ENCODE data around the gene LMBR1L.

Gene LMBR1L

DNA sequence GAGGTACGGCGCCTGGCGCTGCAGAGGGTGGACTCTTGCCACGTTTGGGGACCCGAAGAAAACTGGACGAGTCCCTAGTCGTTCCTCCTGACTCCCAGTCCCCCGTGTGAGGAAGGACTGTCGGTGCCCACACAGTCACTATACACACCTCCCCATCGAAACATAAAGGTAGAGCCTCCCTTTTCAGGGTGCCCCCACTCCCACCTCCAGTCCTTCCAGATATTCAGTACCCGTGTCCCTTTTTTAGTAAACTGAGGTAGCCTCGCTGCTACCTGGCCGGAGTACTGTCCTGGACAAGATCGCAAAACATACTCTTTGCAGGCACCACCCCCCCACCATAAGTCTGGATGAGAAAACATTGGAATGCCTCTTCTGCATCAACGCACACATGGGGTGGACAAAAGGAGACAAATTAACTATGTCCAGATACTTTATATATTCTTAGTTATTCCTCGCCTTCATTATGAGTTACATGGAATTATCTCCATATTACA, 49.4 kb downstream of the LMBR1L start:
- TF ChIP-seq, protein P1, sequence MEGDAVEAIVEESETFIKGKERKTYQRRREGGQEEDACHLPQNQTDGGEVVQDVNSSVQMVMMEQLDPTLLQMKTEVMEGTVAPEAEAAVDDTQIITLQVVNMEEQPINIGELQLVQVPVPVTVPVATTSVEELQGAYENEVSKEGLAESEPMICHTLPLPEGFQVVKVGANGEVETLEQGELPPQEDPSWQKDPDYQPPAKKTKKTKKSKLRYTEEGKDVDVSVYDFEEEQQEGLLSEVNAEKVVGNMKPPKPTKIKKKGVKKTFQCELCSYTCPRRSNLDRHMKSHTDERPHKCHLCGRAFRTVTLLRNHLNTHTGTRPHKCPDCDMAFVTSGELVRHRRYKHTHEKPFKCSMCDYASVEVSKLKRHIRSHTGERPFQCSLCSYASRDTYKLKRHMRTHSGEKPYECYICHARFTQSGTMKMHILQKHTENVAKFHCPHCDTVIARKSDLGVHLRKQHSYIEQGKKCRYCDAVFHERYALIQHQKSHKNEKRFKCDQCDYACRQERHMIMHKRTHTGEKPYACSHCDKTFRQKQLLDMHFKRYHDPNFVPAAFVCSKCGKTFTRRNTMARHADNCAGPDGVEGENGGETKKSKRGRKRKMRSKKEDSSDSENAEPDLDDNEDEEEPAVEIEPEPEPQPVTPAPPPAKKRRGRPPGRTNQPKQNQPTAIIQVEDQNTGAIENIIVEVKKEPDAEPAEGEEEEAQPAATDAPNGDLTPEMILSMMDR (IDR thresholded peaks at IDR 0.05; ENCODE audit: low read depth, low read length), result no peak
- H3K4me3 ChIP-seq (ENCODE audit: low read depth, low read length), result peak overlapping the region; percentile 93

DNA sequence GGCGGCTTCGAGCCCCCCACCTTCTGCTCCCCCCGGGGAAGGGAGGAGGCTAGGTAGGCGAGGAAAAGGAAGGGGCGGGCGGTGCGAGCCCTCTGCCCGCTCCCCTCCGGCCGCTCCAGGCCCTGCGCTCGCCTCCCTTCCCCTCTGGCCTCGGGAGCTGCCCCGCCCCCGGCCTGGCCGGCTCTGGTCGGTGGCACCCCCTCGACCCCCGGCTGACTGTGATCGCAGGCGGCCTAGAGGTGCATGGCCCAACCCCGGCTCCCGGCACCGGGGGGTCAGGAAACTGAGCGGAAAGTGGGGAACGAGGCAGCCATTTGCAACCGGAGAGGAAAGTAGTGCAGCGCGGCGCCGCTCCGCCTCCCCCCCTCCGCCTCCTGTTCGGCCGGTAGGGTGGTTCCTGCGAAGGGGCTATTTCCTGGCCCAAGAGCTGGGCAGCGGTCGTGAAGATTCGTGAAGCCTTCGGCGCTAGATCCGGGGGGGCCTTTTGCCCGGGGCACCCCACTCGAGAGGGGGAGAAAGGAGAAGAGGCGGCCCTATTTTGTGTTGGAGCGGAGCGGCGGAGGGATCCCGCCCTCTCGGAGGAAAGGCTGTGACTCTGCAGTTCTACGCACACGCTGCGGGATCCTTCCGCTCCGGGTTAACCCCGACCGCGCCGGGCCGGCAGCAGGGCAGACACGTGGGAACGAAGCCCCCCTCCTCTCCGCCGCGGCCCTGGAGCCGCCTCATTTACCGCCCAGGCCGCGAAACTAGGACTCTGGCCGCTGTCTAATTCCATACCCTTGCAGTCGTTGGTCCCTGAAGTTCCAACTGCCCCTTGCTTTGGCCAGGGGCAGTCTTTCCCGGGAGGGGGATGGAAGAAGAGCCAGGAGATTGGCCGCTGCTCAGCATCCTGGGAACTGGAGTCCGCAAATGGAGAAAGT, 50.1 kb downstream of the LMBR1L start, which contains the start of gene KMT2D:
KMT2D (minus strand) TSS at position 558 of the 920 bp plus-strand sequence. CDS start 5,470 bp downstream, outside the sequence.
- peak within 1 kb of the TSS; percentile 93 for H3K4me3 ChIP-seq (ENCODE audit: low read depth, low read length)
- TF ChIP-seq, protein P1 (IDR thresholded peaks at IDR 0.05; ENCODE audit: low read depth, low read length), result no peak

DNA sequence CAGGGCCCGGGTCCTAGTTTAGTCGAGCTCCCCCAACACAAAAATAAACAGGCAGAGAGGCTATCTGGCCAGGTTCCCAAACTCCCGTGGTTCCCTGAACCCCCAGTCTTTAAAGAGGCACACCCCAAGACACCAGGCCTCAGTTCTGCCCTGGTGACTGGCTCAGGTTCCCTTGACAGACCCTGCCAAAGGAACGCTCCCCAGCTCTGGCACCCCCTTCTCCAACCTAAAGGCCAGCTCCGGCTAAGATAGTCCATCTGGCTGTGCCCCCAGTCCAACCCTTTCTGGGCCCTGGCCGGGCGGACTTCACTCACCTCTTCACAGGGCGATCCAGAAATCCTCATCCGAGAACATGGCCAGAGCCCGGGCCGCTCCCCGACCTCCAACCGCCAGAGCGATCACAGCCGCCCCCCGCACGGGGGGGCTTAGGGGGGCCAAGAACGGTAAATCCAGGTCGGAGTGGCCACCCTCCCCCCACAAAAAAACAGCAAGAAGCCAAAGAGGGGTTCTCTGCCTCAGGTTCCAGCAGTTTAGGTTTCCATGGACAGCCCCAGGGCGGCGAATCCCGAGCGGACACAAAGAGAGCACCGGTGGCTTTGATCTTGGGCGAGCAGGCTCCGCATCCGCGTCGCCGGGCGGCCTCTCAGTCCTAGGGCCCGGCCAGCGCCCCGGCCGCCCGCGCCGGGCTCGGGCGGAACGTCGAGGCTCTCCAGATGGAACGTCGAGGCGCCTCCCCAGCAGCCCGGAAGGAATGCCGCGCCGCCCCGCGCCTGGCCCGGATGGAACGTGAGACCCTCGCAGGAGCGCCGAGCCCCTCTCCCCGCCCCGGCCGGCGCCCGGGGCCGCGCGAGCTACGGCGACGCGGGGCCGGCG, 51.1 kb downstream of the LMBR1L start:
- TF ChIP-seq, protein P1 (IDR thresholded peaks at IDR 0.05; ENCODE audit: low read depth, low read length), result no peak

DNA sequence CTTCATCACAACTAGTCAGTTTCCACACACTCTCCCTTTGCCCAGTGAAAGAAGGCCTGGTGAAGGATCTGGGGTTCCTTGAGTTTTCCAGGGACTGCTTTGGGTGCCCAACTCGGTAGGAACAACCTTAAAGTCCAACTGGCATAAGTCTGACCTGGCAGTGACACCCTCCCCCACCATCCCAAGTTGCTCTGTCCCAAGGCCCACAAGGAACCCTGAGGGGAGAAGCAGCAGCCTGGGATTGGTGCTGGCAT, 51.7 kb downstream of the LMBR1L start:
- TF ChIP-seq, protein P1 (IDR thresholded peaks at IDR 0.05; ENCODE audit: low read depth, low read length), result no peak
- H3K4me3 ChIP-seq (ENCODE audit: low read depth, low read length), result peak overlapping the region; percentile 93

More for the DNA sequence above, 51.1 kb downstream of the LMBR1L start:
- H3K4me3 ChIP-seq (ENCODE audit: low read depth, low read length), result peak overlapping the region; percentile 93

DNA sequence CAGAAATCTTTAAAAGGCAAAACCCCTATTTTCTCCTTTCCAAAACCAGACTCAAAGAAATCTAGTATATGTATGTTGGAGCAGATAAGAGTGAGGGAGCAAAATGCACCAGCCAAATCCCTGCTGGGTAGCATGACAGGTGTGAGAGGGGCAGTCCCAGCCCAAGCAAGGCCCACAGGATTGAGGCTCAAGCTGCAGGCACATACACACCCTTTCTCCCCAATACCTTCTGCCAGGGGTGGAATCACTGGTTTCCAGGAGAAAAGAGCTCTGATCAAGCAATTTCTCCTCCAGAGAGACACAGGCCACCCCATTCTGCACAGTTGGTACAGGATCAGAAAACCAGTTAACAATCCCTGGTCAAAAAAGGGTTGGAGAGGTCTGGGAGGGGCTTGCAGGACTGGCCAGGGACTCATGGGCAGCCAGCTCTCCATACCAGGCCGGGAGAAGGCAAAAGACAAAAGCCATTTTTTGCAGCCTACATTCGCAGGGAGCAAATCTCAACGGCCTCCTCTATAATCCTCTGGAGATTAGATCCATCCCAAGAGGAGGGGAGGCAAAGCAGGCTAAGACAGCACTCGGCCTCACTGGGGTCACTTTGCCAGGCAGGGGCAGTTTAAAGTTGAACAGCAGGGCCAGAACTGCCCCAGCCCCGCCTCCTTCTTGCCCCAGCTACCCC, 52.1 kb downstream of the LMBR1L start:
- TF ChIP-seq, protein P1 (IDR thresholded peaks at IDR 0.05; ENCODE audit: low read depth, low read length), result no peak

DNA sequence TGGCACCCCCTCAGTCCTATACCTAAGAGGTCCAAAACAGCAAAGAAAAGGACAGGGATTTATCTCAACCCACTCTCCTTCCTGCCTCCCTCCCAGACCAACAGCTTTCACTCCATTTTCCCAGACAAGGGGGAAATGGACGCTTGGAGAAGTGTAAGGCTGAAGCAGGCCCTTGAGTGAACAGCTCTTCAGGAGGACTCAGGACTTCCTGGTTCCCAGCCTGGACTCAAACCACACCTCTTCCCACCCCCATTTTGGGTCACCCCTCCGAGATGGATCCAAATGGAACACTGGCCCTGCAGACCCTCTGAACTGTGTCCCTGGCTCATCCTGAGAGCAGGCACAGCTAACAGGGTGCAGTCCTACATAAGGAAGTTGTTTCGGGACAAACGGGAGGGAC, 52.8 kb downstream of the LMBR1L start:
- H3K4me3 ChIP-seq (ENCODE audit: low read depth, low read length), result peak overlapping the region; percentile 93
- TF ChIP-seq, protein P1 (IDR thresholded peaks at IDR 0.05; ENCODE audit: low read depth, low read length), result no peak

More for the DNA sequence above, 52.1 kb downstream of the LMBR1L start:
- peak overlapping the region; percentile 93 for H3K4me3 ChIP-seq (ENCODE audit: low read depth, low read length)
